Measurements from ENCODE around the gene SLC2A2.

Gene SLC2A2

GRCh38 chr3:171028025-171028778 is 1.7 kb upstream of the SLC2A2 start:
- peak; percentile 95 for DNase-seq

DNA sequence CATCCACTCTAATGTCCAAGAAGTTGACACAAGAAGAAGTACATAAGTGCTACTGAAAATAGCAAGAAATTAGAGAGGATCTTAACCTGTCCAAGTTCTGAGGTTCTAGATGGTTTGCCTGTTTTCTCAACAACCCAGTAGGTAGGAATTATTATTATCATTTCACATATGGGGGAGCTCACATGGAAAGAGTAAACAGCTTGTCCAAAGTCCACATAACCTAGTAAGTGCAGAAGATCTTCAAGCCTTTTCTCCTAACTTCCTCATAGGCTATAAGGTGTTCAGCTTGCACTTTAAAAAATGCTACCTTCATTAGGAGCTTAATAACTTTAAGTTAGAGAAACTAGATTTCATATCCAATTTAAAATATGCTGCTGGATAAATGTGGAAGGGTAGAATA is 3.0 kb downstream of the SLC2A2 start:
- DNase-seq = no peak

- no peak for DNase-seq
These were observed 5.1 kb downstream of the SLC2A2 start for GRCh38 chr3:171021377-171021776.

GRCh38 chr3:171018156-171018935 is 8.2 kb downstream of the SLC2A2 start:
- DNase-seq = peak; percentile 64

- no peak for DNase-seq
These were observed 12.4 kb downstream of the SLC2A2 start for GRCh38 chr3:171013822-171014748.

- no peak for DNase-seq
These were observed 14.6 kb downstream of the SLC2A2 start for GRCh38 chr3:171011873-171012336.

DNA sequence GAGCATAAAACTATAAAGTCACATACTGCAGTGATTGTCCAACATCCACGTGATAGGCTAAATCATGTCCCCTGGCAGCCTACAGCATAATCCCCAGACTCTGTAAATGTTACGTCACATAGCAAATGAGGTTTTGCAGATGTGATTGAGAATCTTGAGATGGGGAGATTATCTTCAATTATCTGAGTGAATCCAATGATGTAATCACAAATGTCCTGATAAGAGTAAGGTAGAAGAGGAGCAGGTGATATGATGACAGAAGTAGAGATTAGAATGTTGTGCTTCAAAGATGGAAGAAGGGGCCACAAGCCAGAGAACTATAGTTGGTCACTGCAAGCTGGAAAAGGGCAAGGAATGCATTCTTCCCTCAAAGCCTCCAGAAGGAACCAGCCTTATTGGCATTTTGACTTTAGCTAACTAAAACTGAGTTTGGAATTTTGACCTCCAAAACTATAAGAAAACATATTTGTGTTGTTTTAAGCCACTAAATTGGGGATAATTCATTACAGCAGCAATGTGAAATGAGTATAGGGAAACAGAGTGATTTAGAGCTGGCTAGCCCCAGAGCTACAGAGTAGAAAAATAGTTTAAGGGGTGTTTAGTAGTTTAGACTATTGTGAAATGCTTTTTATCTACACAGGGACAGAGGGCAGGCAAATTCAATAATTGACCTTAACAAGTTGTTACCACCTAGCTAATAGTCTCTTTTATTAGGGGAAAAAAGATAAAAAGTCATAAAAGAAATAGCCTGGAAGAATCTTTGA is 15.2 kb downstream of the SLC2A2 start:
- DNase-seq = no peak

- no peak for DNase-seq
These were observed 19.2 kb downstream of the SLC2A2 start for GRCh38 chr3:171007316-171007715.

DNA sequence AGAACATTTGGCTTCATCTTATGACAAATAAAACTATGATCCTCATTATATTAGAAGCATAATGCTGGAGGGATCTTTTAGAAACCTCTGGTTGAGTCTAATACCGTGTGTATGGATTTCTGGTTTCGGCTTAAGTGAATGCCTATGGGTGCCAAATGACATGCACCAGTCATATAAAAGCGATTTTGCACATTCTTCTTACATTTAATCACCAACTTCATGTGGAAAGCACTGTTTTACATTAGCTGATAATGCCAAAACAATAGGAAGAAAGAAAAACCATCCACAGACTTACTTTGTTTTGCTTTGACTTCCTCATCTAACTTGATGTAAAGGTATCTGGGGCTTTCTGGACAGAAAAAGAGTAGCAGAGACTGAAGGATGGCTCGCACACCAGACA is 20.9 kb downstream of the SLC2A2 start:
- DNase-seq = peak; percentile 78

- peak; percentile 36 for DNase-seq
These were observed 24.4 kb downstream of the SLC2A2 start for GRCh38 chr3:171001957-171002694.

DNA sequence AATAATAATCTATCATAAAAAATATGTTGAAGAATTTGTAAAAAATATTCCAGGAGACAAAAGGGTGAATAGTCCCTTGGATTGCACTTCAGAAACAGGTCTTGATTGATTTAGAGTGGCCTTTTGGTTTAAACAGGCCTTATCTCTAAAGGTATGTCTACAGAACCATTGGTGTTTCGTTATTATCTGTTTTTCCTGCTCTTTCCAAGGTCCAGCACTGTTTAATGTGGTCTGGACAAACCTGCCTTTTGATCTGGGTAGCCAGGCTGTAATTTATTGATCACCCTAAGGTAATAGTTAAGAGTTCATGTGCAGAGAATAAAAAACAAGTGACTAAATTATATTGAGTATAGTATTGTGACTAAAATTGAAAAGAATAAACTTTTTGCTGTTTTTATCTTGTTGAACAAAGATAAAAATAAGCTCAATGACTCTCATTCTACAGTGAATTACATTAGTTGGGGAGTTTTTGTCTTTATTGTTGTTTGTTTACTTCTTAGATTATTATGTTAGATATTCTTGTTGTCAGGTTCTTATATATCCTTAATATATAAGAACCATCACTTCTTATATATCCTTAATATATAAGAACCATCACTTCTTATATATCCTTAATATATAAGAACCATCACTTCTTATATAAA is 25.1 kb downstream of the SLC2A2 start:
- no peak for DNase-seq

- no peak for DNase-seq
These were observed 26.2 kb downstream of the SLC2A2 start for GRCh38 chr3:171000281-171000680.

- peak; percentile 92 for DNase-seq
These were observed 26.7 kb downstream of the SLC2A2 start for GRCh38 chr3:170999737-171000242.

- DNase-seq = peak; percentile 78
These were observed 28.3 kb downstream of the SLC2A2 start for GRCh38 chr3:170997961-170998913.

GRCh38 chr3:170992854-170993253 is 33.7 kb downstream of the SLC2A2 start:
- peak; percentile 67 for DNase-seq

DNA sequence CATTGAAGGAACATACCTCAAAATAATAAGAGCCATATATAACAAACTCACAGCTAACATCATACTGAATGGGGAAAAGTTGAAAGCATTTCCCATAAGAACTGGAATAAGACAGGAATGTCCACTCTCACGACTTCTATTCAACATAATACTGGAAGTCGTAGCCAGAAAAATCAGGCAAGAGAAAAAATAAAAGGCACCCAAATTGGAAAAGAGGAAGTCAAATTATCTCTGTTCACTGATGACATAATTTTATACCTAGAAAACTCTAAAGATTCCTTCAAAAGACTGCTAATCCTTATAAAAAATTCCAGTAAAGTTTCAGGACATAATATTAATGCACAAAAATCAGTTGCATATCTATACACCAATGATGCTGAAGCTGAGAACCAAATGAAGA is 34.9 kb downstream of the SLC2A2 start:
- no peak for DNase-seq

GRCh38 chr3:170989100-170989648 is 37.3 kb downstream of the SLC2A2 start:
- DNase-seq = no peak

GRCh38 chr3:170988378-170988777 is 38.1 kb downstream of the SLC2A2 start:
- DNase-seq = no peak

GRCh38 chr3:170985304-170985703 is 41.2 kb downstream of the SLC2A2 start:
- no peak for DNase-seq

Data from fibroblast of upper back skin (primary cell).